Measurements from ENCODE around the gene STX8. TPM values are rescaled to one million over a fixed set of nuclear protein-coding genes. Genes with fewer than 3 reads are reported as not detected.

STX8 gene
- total RNA-seq, 1 donor from 2014 or later, result 50.6 TPM

DNA sequence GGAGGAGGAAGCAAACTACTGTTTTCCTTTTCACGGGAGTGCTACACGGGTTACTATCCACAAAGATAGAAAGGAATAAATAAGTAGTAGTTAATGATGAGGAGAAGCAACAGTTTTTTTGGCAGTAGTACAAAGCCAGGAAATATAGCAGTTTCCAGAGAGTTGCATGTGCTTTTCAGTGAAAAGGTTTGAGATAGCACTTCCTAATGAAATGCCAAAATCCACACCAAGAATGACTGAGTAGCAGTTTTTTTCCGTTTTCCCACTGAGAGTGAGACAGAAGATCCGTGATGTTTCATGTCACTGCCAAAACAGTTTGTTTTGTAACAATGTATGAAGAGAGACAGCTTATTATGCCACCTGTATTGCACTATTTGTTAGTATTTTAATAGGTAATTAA lies 129.1 kb downstream of the STX8 start:
- DNase-seq (ENCODE audit: low spot score), result no peak
- no peaks in the 10 kb centered on the region for H3K36me3 Mint-ChIP-seq (ENCODE audit: low read depth)

DNA sequence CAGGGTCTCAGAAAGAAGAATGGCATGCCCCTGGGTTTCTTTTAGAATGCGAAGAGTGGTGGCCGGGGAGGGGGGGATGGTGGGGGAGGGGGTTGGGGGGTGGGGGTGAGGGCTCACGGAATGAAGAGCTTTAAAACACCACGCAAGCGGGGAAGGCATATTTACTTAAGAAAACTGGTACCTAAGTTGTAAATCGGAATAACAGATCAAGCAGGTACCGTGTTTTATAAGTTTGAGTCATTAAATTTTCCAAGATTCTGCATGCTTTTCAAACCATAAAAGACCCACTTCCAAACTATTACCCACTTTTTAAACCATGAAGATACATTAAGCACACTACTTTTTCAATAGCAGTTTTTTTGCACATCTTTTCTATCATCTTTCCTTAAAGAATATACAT lies 130.2 kb downstream of the STX8 start:
- Mint-ChIP-seq H3K4me3 (ENCODE audit: unreplicated experiment) (no peak overlapping the region), H3K9me3 (ENCODE audit: low read depth) (no peaks in the 10 kb centered on the region), H3K27ac (ENCODE audit: unreplicated experiment) (no peak overlapping the region), H3K27me3 (ENCODE audit: low read depth) (no peaks in the 10 kb centered on the region), H3K4me1 (ENCODE audit: low read depth) (peaks cover 9% of the 10 kb centered on the region), H3K36me3 (ENCODE audit: low read depth) (peaks cover 3% of the 10 kb centered on the region)
- no peak for TF ChIP-seq CTCF (IDR thresholded peaks at IDR 0.05)
- DNase-seq (ENCODE audit: low spot score), result no peak

More for the DNA sequence above, 129.1 kb downstream of the STX8 start:
- Mint-ChIP-seq H3K4me1 (ENCODE audit: low read depth) (peaks cover 9% of the 10 kb centered on the region), H3K27me3 (ENCODE audit: low read depth) (no peaks in the 10 kb centered on the region), H3K9me3 (ENCODE audit: low read depth) (no peaks in the 10 kb centered on the region), H3K27ac (ENCODE audit: unreplicated experiment) (no peak overlapping the region), H3K4me3 (ENCODE audit: unreplicated experiment) (no peak overlapping the region)
- no peak for TF ChIP-seq CTCF (IDR thresholded peaks at IDR 0.05)

GRCh38 chr17:9444687-9445086 lies 130.9 kb downstream of the STX8 start:
- no peak for TF ChIP-seq CTCF (IDR thresholded peaks at IDR 0.05)
- DNase-seq (ENCODE audit: low spot score), result no peak
- Mint-ChIP-seq H3K4me1 (ENCODE audit: low read depth) (peaks cover 9% of the 10 kb centered on the region), H3K27me3 (ENCODE audit: low read depth) (no peaks in the 10 kb centered on the region), H3K4me3 (ENCODE audit: unreplicated experiment) (no peak overlapping the region), H3K36me3 (ENCODE audit: low read depth) (peaks cover 5% of the 10 kb centered on the region), H3K9me3 (ENCODE audit: low read depth) (no peaks in the 10 kb centered on the region), H3K27ac (ENCODE audit: unreplicated experiment) (no peak overlapping the region)

DNA sequence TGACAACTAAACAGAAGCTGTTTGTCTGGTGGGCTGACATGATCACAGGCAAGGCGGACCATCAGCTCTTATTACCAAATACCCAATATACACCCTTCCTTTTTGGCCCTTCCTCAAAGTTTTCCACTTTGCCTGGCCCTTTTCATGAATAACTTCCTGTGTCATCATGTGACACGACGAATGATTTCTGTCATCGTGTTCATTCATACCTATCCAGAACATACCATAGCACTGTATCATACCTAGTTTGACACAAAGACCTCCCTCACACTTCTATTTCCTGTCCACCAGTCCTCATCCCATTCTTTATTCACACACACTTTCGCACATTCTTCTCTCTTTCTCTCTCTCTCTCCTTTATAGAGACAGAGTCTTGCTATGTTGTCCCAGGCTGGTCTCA lies 131.8 kb downstream of the STX8 start:
- Mint-ChIP-seq H3K36me3 (ENCODE audit: low read depth) (peaks cover 5% of the 10 kb centered on the region), H3K4me3 (ENCODE audit: unreplicated experiment) (no peak overlapping the region), H3K27me3 (ENCODE audit: low read depth) (no peaks in the 10 kb centered on the region), H3K27ac (ENCODE audit: unreplicated experiment) (no peak overlapping the region), H3K9me3 (ENCODE audit: low read depth) (no peaks in the 10 kb centered on the region), H3K4me1 (ENCODE audit: low read depth) (peaks cover 9% of the 10 kb centered on the region)
- TF ChIP-seq CTCF (IDR thresholded peaks at IDR 0.05), result no peak
- DNase-seq (ENCODE audit: low spot score), result no peak

DNA sequence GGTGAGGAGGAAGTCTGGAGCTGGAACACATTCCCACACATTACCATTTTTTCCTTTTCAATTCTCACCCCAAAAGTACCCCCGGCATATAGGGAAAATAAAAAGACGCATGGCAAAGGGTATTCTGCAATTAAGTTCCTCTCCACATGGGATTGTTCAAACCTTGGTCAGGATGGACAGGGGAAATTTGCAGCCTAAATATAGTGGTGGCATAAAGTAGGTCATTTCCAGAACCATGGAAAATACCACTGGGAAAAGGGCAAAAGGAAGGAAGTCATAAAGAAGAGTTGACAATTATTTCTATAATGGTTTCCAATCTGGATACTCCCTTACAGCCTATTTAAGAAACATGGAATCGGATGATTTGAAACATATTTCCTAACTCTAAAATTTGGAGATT lies 135.8 kb downstream of the STX8 start:
- no peak for DNase-seq (ENCODE audit: low spot score)
- no peak for TF ChIP-seq CTCF (IDR thresholded peaks at IDR 0.05)
- peaks cover 5% of the 10 kb centered on the region for H3K36me3 Mint-ChIP-seq (ENCODE audit: low read depth)
- no peak overlapping the region for H3K27ac Mint-ChIP-seq (ENCODE audit: unreplicated experiment)
- H3K4me3 Mint-ChIP-seq (ENCODE audit: unreplicated experiment), result no peak overlapping the region
- no peaks in the 10 kb centered on the region for H3K27me3 Mint-ChIP-seq (ENCODE audit: low read depth)
- no peaks in the 10 kb centered on the region for H3K4me1 Mint-ChIP-seq (ENCODE audit: low read depth)
- H3K9me3 Mint-ChIP-seq (ENCODE audit: low read depth), result no peaks in the 10 kb centered on the region
